Stimulated activated CD4-positive, alpha-beta T cell treated with anti-CD3 and anti-CD28 coated beads, Interleukin-1b, Interleukin-23, amount 100 ng/mL, for 4 hours (primary cell): ENCODE results near the gene FRMD3.

Experiments used
- DNase-seq, 2 donors: peaks; one replicate each; pipeline ENCODE4 v3.0.0-alpha.2; 2020; ENCODE audit warnings: low read depth in 2 of 2

The FRMD3 gene

GRCh38 chr9:83281306-83282255, 256.6 kb downstream of the FRMD3 start:
- no peak for DNase-seq

GRCh38 chr9:83280790-83281189, 257.4 kb downstream of the FRMD3 start:
- DNase-seq, result no peak

- no peak for DNase-seq
These were observed 257.9 kb downstream of the FRMD3 start for GRCh38 chr9:83280268-83280667.

GRCh38 chr9:83274787-83275186, 263.4 kb downstream of the FRMD3 start:
- no peak for DNase-seq

- no peak for DNase-seq
These were observed 266.5 kb downstream of the FRMD3 start for GRCh38 chr9:83271665-83272071.

GRCh38 chr9:83270116-83270515, 268.1 kb downstream of the FRMD3 start:
- DNase-seq, result no peak

GRCh38 chr9:83267741-83268140, 270.5 kb downstream of the FRMD3 start:
- no peak for DNase-seq

- no peak for DNase-seq
These were observed 271.3 kb downstream of the FRMD3 start for GRCh38 chr9:83266666-83267496.

GRCh38 chr9:83266331-83266665, 271.9 kb downstream of the FRMD3 start:
- no peak for DNase-seq

GRCh38 chr9:83264315-83264714, 273.9 kb downstream of the FRMD3 start:
- DNase-seq, result no peak

GRCh38 chr9:83259558-83259957, 278.6 kb downstream of the FRMD3 start:
- DNase-seq, result no peak

- no peak for DNase-seq
These were observed 280.0 kb downstream of the FRMD3 start for GRCh38 chr9:83257937-83258891.

GRCh38 chr9:83247732-83248131, 290.5 kb downstream of the FRMD3 start:
- no peak for DNase-seq

GRCh38 chr9:83245979-83246659, 292.1 kb downstream of the FRMD3 start:
- no peak for DNase-seq

- DNase-seq, result no peak
These were observed 296.1 kb downstream of the FRMD3 start for GRCh38 chr9:83242066-83242465.

- DNase-seq, result no peak
These were observed 297.5 kb downstream of the FRMD3 start for GRCh38 chr9:83240671-83241070.

- DNase-seq, result no peak
These were observed 298.5 kb downstream of the FRMD3 start for GRCh38 chr9:83239747-83240146.

GRCh38 chr9:83238871-83239640, 299.1 kb downstream of the FRMD3 start:
- DNase-seq, result no peak

- DNase-seq, result no peak
These were observed 302.0 kb downstream of the FRMD3 start for GRCh38 chr9:83236029-83236696.

- no peak for DNase-seq
These were observed 302.7 kb downstream of the FRMD3 start for GRCh38 chr9:83235526-83235925.
